Omental fat pad (tissue), 4 donors: ENCODE results near the gene CYB5B. TPM values are rescaled to one million over a fixed set of nuclear protein-coding genes. Genes with fewer than 3 reads are reported as not detected.

Experiments used
- ATAC-seq: fragments of 150-250 bp; one replicate; pipeline ENCODE4 v1.9.1; 2016; ENCODE audit warnings: mild to moderate bottlenecking, moderate library complexity; ENCODE audit not compliant: low FRiP score
- DNase-seq: peaks from one replicate; pipeline ENCODE4 v3.0.0-alpha.2; 2019; ENCODE audit warnings: low spot score
- CTCF ChIP-seq, 3 donors: fragments of 450-650 bp; IDR thresholded peaks; one replicate each; pipeline ENCODE4 v1.5.1; 2016 to 2017; ENCODE audit warnings: antibody characterized with exemption in 3 of 3, mild to moderate bottlenecking in 3 of 3, moderate library complexity in 2 of 3
- total RNA-seq, 4 donors: library from RNA; depleted of rRNA; stranded (reverse); fragments of >200 nt; gene quantifications; one replicate each; pipeline ENCODE4 v1.1.0, GENCODE V29; 2016

CYB5B gene
- total RNA-seq, 4 donors from 2014 or later = 32.0 to 41.8 (median 36.2) TPM

- ATAC-seq = no peak
- no peak for TF ChIP-seq CTCF (IDR thresholded peaks at IDR 0.05)
- no peak for DNase-seq
Observed at GRCh38 chr16:69501956-69502745, 77.7 kb downstream of the CYB5B start.

GRCh38 chr16:69503244-69503643 lies 78.8 kb downstream of the CYB5B start:
- DNase-seq (no peak), ATAC-seq (no peak)
- no peak for TF ChIP-seq CTCF (IDR thresholded peaks at IDR 0.05)

GRCh38 chr16:69508033-69508755 lies 83.8 kb downstream of the CYB5B start:
- no peak for TF ChIP-seq CTCF (IDR thresholded peaks at IDR 0.05)
- DNase-seq (no peak), ATAC-seq (no peak)

- DNase-seq (no peak), ATAC-seq (no peak)
- no peak for TF ChIP-seq CTCF (IDR thresholded peaks at IDR 0.05)
Observed at GRCh38 chr16:69509125-69509524, 84.7 kb downstream of the CYB5B start.

- TF ChIP-seq CTCF (IDR thresholded peaks at IDR 0.05) = no peak
- ATAC-seq (no peak), DNase-seq (no peak)
Observed at GRCh38 chr16:69511651-69512050, 87.2 kb downstream of the CYB5B start.

- no peak for DNase-seq
- TF ChIP-seq CTCF (IDR thresholded peaks at IDR 0.05) = no peak
- ATAC-seq = no peak
Observed at GRCh38 chr16:69513180-69513966, 89.0 kb downstream of the CYB5B start.
